ENCODE measurements around the gene PEX12. TPM values are rescaled to one million over a fixed set of nuclear protein-coding genes. Genes with fewer than 3 reads are reported as not detected.

Gene PEX12
- total RNA-seq, 1 donor from 2014 or later = 4.7 TPM

Small RNAs within 50 kb of the gene (small RNA-seq; reads per million reads assigned to genes)
- gene AC004134.1 = not detected
- not detected for gene AC015911.1
- 16.8 reads per million, percentile 93 among the genes with 10 or more reads in this experiment for gene SNORD7

Other genes with a start within 250 kb of the PEX12 start
- 16.7 TPM for gene SLFN11, start 204.9 kb downstream of the PEX12 start, total RNA-seq
- gene SLFN12, start 146.1 kb downstream of the PEX12 start, total RNA-seq = 16.7 TPM
- gene SLFN13, start 129.8 kb downstream of the PEX12 start, total RNA-seq = 1.0 TPM
- gene SLFN12L, start 40.9 kb downstream of the PEX12 start, total RNA-seq = 0.52 TPM
- 1.0 TPM for gene SLFN14, start 17.8 kb downstream of the PEX12 start, total RNA-seq
- 45.4 TPM for gene AP2B1, start 8.8 kb upstream of the PEX12 start, total RNA-seq
- gene RASL10B, start 153.1 kb upstream of the PEX12 start, total RNA-seq = 1.6 TPM
- not detected for gene GAS2L2, start 174.7 kb upstream of the PEX12 start, total RNA-seq
- not detected for gene C17orf50, start 182.3 kb upstream of the PEX12 start, total RNA-seq
- 4.2 TPM for gene MMP28, start 217.1 kb upstream of the PEX12 start, total RNA-seq
- gene TAF15, start 230.9 kb upstream of the PEX12 start, total RNA-seq = 53.8 TPM